Pulmonary artery endothelial cell (primary cell): ENCODE results near the gene ULK4. TPM values are rescaled to one million over a fixed set of nuclear protein-coding genes. Genes with fewer than 3 reads are reported as not detected.
A peak's percentile ranks its signal among the peaks of the same experiment; 100 is the strongest.
"Not testable (repeated sequence)": the region's sequence is repeated elsewhere in the genome, so short reads cannot be mapped to it uniquely, and the experiment has no call there.

Experiments
- DNase-seq: peaks from one replicate; pipeline ENCODE4 v3.0.0-alpha.2; 2011; ENCODE audit warnings: low read depth, low spot score
- total RNA-seq: library from RNA; depleted of rRNA; stranded (reverse); fragments of >200 nt; gene quantifications from 2 replicates; pipeline ENCODE4 v1.2.3, GENCODE V29; 2014

ULK4 gene
- total RNA-seq, 1 donor from 2014 or later: 6.5 TPM

DNA sequence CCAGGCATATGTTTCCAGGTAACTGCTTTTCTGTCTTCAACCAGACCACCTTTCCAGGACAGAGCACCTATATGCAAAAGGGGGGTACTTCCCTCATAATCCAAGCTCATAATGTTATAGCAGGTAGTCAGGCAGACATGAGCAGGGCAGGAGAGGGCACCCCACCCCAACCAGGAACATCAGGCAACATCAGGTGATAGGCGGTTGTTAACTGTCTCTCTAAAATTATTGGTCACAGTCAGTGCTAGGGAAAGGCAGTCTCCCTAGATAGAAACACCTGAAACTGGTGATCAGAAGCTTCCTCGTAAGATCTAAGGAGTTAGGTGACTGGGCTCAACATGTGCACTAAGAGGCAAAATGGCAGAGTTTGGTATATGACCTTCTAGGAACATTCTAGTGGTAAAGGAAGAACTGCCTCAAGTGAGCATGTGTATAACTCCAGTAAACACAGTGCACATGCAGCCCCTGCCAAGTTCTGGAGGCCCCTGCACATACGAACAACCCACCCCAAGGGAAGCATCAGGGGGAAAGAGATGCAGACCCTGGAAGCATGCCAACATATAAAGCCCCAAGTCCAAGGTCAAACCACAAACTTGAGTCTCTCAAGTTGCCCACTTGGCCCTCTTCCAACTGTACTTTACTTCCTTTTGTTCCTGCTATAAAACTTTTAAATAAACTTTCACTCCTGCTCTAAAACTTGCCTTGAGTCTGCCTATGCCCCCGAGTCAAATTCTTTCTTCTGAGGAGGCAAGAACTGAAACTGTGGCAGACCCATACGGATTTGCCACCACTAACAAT, 270.9 kb downstream of the ULK4 start:
- peak; percentile 13 for DNase-seq

DNA sequence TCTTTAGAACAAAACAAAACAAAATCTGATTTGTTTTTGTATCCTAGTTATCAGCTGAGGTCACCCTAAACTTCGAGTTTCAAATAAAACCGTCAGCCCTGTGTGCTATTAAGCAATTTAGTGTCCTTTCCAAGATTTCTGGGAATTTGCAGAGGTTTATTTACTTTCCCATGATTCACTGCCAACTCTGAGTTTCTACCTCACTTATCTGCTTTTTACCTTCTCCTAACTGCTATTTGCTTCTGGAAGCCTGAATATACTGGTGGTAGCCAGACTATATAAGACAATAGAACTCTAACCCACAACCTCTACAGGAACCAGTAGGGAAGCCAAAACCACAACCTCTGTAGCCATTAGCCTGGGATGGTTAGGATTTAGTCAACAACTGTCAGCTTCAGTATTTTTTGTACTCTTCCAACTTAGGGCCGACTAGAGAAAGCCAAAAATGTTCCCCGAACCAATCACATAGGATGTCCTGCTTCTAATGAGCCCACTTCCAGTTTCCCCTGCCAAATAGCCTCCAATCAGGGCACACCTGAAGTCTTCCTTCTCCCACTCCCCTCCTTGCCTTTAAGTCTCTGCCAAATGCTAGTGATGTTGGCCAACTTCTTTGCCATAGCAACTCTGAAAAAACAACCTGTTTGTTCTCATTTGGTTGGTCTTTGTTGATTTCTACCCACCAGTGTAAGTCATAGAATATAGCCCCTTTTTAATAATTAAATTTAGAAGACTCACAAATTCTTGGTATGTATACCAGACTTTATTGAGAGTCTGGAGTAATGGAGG, 273.1 kb downstream of the ULK4 start:
- DNase-seq: no peak

DNA sequence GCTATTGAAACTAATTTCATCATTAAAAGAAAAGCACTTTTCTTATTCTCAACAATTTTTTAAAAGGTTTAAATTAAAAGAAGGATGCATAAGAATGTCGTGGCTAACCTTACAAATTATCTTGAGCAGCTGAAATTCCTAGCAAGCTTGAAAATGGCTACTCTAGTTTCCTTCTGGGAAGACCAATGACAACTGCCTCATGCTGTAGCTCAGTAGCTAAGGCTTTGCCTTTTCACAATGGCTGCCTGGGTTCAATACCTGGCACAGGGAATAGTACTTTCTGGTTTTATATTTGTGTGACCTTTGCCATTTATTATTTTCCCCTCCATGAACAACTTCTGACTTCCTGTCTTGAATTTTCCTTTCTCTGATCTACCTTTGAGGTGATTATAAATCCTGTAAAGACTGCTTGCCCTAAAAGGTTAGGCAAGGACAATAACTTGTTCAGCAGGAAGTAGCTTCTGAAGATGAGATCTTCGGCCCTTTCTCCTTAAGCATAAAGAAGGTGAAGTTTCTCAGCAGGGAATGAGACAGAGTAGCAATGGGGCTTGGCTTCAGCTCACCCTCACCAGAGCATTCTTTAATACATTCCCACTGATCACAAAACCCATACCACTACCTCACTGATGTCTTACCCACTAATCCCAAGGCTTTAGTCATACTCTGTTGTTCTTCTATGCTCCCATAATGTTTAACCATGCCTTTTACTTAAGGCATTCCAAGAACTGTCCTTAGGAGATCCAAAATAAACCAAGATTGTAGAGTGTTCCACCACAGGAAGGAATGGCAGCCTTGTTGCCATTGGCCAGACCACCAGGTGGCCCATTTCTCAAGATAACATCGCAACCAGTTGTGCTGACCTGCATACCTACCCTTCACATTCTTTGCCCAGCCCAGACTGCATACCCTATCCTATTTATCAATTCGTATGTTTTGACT, 276.8 kb downstream of the ULK4 start:
- DNase-seq: no peak

DNA sequence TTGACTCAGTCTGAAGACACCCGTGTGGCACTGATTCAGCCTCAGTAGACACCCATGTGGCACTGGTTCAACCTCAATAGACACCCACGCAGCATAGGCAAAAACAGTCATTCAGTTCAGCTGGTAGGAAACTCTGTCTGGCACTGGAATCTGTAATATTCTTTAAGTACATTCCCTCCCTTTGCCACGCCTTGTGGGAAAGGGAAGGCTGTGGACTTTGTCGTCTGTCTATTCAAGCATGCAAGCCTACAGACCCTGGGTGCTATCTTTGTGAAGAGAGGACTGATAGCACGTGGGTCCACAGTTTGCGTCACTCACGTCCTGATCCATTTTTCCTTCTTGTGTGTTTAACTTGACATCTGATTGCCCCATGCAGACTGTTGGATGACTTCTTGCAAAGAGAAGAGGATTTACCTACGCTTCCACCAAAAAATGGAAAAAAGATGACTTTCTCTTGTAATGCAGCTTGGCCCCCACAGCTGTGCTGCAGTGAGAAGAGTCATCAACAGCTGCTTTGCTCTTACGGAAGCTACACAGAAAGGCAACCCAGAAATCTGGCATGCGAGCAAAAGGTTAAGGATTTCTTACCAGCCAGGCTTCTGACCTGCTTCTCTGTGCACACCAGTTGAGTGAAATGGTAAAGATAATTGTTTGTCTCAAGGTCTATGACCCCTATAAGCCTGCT, 278.1 kb downstream of the ULK4 start:
- DNase-seq: no peak

DNA sequence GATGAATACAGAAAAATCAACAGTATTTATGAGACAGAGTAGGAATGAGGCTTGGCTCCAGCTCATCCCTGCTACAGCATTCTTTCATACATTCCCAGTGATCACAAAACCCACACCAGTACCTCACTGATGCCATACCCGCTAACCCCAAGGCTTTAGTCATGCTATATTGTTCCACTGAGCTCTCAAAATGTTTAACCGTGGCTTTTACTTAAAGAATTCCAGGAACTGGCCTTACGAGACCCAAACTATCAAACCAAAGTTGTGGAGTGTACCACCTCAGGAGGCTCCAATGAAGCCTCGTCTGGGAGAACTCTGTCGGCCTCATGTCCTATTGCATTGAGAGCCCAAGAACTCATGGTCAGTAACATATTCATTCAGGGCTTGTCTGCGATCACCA, 278.9 kb downstream of the ULK4 start:
- DNase-seq: no peak

DNA sequence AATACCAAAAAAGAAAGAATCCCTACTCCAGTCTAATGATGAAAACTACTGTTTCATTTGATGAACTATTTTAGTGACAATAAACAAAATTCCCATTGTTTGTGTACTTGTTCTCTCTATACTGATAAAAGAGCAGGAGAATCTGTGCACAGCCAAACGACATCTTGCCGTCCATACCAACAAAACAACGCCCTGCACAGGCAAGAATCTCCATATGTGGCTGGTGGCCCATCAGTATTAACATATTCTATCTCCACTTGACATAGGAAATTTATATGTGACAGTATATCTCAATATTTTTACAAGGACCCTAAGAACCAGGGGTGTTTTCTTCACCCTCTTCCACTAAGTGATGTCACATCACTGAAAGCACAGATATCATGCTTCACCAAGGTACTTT, 279.5 kb downstream of the ULK4 start:
- DNase-seq: no peak

DNA sequence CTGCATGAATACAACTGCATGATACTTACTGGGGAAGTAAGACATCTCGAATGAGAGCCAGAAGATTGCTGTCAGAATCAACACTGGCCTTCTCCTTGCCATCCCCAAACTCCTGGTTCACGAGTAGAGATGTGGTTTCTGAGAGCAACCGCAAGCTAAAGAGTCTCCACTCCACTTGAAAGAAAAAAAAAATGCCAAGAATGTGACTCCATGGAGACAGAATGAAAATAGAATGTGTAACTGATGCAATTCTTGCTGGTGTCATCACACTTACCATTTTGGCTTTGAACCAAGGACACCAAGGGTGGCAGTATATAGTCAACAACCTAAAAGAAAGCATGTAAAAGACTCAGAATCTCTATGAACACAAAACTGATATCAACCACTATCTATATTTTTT, 280.4 kb downstream of the ULK4 start:
- no peak for DNase-seq

DNA sequence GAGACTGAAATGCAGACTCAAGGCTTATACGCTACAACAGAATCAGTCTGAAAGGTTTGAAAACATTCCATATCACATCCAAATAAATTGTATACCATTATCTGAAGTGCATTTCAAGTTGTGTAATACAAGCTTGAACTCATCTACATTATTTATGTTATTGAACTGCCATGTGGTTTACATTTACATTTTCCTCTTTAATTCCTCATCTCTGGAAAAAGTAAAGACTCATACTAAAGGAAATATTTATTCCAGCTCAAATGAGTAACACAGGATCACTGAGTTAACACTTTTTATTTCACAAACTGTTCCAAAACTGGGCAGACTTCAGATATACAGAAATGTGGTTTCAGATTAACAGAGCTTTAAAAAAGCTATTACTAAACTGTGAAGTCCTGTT, 282.5 kb downstream of the ULK4 start:
- no peak for DNase-seq

DNA sequence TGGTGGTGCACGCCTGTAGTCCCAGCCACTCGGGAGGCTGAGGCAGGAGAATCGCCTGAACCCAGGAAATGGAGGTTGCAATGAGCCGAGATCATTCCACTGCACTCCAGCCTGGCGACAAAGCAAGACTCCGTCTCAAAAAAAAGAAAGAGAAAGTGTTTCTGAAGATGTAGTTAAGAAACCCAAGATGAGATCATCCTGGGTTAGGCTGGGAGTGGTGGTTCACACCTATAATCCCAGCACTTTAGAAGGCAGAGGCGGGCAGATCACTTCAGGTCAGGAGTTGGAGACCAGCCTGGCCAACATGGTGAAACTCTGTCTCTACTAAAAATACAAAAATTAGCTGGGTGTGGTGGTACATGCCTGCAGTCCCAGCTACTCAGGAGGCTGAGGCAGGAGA, 286.8 kb downstream of the ULK4 start:
- not testable (repeated sequence) for DNase-seq

DNA sequence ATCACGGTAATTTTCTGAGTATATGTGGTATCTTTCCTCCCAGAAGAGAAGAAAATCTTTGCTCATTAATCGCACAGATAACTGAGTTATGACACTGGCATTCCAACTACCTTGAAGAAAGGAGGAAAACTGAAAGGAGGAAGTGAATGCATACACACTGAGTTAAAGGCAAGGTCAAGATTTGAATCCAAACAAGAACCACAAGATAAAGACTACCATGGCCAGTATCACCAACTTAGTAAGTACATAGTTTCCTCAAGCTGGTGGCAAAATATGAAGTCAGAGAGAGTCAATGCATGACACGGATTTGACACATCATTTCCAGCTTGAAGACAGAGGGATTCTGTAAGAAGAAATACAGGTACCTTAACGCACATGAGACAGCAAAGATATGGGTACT, 287.5 kb downstream of the ULK4 start:
- no peak for DNase-seq

DNA sequence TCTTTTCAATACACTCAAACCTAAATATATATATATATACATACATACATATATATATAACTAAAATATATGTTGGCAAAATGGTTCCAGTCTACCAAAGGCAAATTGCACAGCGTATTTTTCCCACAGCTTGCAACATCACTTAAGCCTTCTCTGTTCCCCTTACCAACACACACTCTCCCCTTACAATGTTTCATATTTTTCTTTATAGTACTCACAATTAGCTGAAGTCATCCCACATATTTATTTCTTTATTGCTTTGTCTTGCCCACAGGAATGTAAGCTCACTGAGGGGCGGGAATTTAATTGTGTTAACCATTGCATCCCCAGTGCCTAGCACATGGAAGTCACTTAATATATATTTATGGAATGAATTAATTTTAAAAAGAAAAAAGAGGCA, 288.3 kb downstream of the ULK4 start:
- DNase-seq: no peak

DNA sequence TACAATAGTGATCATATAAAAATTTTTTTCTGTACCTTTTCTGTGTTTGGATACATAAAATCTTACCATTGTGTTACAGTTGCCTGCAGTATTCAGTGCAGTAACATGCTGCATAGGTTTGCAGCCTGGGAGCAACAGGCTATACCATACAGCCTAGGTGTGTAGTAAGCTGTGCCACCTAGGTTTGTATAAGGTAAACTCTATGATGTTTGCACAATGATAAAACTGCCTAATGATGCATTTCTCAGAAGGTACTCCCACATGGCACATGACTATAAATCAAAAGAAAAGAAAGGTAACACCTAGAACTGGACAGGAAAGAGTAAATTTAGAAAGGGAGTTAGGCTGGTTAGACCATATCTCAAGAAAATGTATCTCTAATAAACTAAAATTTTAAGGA, 293.5 kb downstream of the ULK4 start:
- no peak for DNase-seq

DNA sequence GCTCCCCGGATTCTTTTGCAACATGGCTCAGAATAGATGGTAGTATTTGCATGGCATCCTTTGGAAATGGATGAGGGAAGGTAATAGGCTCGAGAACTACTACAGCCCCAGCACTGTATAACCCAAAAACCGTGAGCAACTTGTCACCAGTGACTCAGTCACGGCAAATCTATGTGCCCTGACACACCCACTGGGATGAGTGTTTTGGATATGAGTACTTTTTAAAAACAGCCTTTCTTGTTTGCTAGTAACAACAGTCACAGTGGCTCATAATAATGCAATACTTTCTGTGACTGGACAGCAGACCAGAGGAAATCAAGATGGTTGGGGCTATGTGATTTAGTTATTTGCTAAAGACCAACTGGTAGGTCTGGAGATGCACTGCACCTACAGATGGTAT, 299.6 kb downstream of the ULK4 start:
- DNase-seq: no peak

DNA sequence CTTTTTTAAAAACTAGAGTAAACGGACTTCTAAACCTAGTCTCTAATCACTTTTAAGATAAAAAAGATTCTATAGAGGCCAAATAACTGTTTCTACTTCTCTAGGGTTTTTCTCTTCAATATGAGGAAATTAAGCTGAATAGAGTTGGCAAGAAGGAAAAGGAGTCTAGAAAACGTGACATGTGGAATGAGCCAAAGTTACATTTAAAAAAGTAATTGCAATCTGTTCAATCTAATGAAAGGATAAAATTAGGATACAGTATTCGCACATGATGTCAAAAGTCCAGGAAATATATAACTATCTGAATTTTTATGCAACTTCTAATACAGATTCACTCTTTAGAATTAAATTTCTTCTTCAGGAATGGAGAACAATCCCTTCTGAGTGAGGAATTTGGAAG, 300.1 kb downstream of the ULK4 start:
- DNase-seq: no peak

DNA sequence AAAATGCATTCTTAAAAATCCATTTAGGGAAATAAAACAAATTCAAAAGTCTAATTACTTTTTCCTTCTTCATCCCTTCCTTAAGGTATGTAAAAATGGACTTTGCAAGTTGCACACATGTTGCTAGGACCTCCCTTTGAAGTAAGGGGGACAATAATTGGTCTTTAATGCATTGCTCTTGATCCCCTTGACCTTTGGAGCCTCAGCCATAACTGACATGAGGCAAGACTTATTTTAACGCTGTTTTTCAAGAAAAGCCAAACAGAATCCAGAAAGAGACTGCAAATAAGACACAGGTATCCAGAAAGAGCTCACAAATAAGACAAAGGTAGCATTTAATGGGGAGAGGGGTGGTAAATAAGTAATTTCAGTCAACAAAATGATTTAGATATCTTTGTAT, 301.4 kb downstream of the ULK4 start:
- no peak for DNase-seq

DNA sequence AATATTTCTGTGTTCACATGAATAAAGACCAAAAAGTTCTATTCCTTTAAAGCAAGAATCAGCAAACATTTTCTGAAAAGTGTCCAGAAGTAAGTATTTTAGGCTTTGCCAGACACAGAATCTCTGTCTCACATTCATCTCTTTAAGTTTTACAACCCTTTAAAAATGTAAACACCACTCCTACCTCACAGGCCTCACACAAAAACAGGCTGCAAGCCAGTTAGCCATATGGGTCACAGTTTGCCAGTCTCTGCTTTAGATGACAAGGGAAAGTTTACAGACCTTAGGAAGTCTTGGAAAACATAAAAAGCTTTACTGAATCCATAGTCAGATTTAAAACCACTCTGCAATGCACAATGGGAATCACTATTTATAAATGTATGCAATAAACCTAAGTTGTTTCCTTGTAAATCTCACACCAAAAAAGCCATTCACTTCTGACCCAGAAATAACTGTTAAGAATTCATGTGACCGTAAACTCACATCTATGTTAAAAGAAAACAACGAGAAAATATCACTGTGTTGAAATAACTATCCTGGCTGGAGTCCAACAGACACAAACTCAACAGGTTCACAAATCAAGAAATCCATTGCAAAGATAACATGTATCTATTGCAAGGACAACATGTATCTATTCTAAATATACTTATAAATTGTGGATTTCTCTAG, 308.2 kb downstream of the ULK4 start:
- no peak for DNase-seq

DNA sequence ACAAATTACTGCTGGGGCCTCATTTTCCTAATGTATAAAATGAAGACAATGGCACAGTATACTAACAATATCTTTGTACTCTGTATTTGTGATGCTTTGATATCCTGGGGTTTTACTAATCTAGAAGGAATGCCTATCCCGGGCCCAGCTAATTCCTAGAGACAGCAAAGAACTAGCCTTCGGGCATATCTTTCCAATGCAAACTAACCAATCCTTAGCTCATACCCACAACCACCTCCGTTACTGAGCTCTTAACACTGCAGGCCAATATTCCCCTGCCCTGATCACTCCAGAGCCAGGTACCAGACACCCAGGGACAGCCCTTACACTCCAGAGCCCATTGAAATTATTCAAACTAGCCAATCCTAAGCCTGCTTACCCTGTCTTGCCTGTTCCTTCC, 309.0 kb downstream of the ULK4 start:
- DNase-seq: no peak

DNA sequence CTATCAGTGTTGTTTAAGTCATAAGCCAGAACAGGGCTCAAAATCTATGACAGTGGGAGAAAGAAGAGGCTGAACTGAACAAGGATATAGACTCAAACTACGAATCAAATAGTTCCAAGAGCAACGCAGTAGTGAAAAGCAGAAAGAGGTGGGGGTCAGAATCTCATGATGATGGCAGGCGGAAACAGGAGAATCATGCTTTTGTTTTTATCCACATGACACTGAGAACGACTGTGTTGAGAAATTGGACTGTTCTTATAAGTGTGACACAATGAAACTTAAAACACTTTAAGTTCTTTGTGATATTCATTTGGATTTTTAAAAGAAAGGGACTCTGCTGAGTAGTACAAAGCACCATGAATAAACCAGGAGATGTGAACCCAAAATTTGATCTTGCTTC, 309.4 kb downstream of the ULK4 start:
- no peak for DNase-seq

DNA sequence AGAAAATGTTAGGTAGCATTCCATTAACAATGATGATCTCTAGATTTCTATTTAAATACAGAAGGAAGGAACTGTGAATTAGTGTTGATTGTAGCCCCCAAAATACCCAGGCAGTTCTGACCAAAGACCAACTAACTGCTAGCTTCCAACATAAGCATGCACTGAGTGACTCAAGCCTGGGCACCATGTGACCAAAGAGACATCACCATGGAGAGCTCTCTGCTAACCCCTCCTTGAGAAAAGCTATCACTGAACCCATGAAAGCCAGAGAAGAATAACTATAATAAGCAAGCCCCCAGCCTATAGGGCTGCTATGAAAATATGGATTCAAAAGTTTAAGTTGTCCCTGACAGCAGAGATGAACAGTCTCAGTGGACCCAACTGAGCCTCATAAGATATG, 310.2 kb downstream of the ULK4 start:
- DNase-seq: no peak

DNA sequence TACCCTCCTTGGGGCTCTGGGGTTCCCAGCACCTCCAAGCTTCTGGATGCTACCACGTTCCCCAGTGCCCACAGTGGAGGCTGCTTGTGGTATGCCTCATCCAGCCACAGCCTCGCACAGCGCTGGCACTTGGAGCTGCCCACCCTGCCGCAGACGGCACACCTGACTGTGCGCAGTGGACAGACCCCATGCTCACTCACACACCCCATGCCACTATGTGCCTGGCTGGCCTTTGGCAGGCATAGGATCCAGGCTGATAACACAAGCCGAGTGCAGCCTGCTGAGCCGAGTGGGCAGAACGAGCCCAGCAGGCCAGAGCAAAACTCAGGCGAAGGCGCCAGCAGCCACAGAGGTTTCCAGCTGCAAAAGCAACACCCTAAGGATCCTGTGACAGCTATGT, 311.5 kb downstream of the ULK4 start:
- no peak for DNase-seq
